Adipose tissue (tissue), 3 donors: ENCODE results near the gene OR1D5. TPM values are rescaled to one million over a fixed set of nuclear protein-coding genes. Genes with fewer than 3 reads are reported as not detected.
"Not testable (repeated sequence)": the region's sequence is repeated elsewhere in the genome, so short reads cannot be mapped to it uniquely, and the experiment has no call there.

Experiments used
- H3K27ac ChIP-seq: one replicate; pipeline ENCODE4 v1.5.1; 2013; ENCODE audit warnings: low read depth, low read length
- WGBS, 3 donors: extraction: QIAGEN DNeasy Blood & Tissue Kit; methylation state at CpG; one replicate each; pipeline ENCODE4 v1.1.7; 2013; 5-methylcytosine and 5-hydroxymethylcytosine counted together
- polyA plus RNA-seq, 3 donors: library from polyadenylated mRNA; stranded (reverse); fragments of 200-250 nt; gene quantifications; one replicate each; pipeline ENCODE4 v1.2.3, GENCODE V29; 2013
- donor health status: healthy with polysubstance abuse.
- donor health status: Bipolar disorder and iron deficiency.
- donor health status: healthy.

OR1D5 gene
- not detected for polyA plus RNA-seq

GRCh38 chr17:3063507-3063906 lies at the start of gene OR1D5:
Gene OR1D5, minus strand, starts transcription at chr17:3063607. Its CDS starts 0 bp downstream, at chr17:3063607.
- WGBS, 3 donors, result 62 to 87% (median 67%) methylated on average over 1 of the region's 2 CpGs

GRCh38 chr17:3104322-3104721 lies 40.9 kb upstream of the OR1D5 start, which contains the start of gene OR1D2:
Gene OR1D2, minus strand, starts transcription at chr17:3104422. Its CDS starts 11,426 bp downstream, at chr17:3092996.
- no peak within 1 kb of the TSS for H3K27ac ChIP-seq
- WGBS, 3 donors, result 57 to 70% (median 70%) methylated on average over 3 of the region's 3 CpGs

More at GRCh38 chr17:3063507-3063906, at the start of gene OR1D5:
- not testable (repeated sequence) for H3K27ac ChIP-seq

- 64 to 81% (median 79%) methylated on average over 4 of the region's 4 CpGs for WGBS, 3 donors
Measured at GRCh38 chr17:3073850-3074249, 10.4 kb upstream of the OR1D5 start.

GRCh38 chr17:3065192-3065591 lies 1.8 kb upstream of the OR1D5 start:
- H3K27ac ChIP-seq, result not testable (repeated sequence)
- WGBS, 3 donors, result no CpG with 5 or more reads among the region's 1 CpG

More at GRCh38 chr17:3073850-3074249, 10.4 kb upstream of the OR1D5 start:
- H3K27ac ChIP-seq, result not testable (repeated sequence)

- not testable (repeated sequence) for H3K27ac ChIP-seq
- 76 to 87% (median 86%) methylated on average over 8 of the region's 8 CpGs for WGBS, 3 donors
Measured at GRCh38 chr17:3062824-3063377, 506 bp downstream of the OR1D5 start.

- 85 to 100% (median 86%) methylated on average over 1 of the region's 2 CpGs for WGBS, 3 donors
- not testable (repeated sequence) for H3K27ac ChIP-seq
Measured at GRCh38 chr17:3054868-3055267, 8.5 kb downstream of the OR1D5 start.

- no peak overlapping the region for H3K27ac ChIP-seq
- WGBS, 3 donors, result 85 to 87% (median 86%) methylated on average over 8 of the region's 8 CpGs
Measured at GRCh38 chr17:3049705-3050295, 13.6 kb downstream of the OR1D5 start.

- no peak overlapping the region for H3K27ac ChIP-seq
- 0 to 1% (median 1%) methylated on average over 50 of the region's 50 CpGs for WGBS, 3 donors
Measured at GRCh38 chr17:3048727-3049471, 14.5 kb downstream of the OR1D5 start.

GRCh38 chr17:3046753-3047152 lies 16.7 kb downstream of the OR1D5 start:
- 81 to 89% (median 85%) methylated on average over 3 of the region's 3 CpGs for WGBS, 3 donors
- no peak overlapping the region for H3K27ac ChIP-seq

GRCh38 chr17:3043737-3044365 lies 19.6 kb downstream of the OR1D5 start:
- H3K27ac ChIP-seq, result no peak overlapping the region
- WGBS, 3 donors, result 64 to 65% (median 65%) methylated on average over 9 to 11 of the region's 11 CpGs

- H3K27ac ChIP-seq, result no peak overlapping the region
- WGBS, 3 donors, result 40 to 77% (median 75%) methylated on average over 5 of the region's 5 CpGs
Measured at GRCh38 chr17:3040882-3041281, 22.5 kb downstream of the OR1D5 start.

GRCh38 chr17:3039736-3040135 lies 23.7 kb downstream of the OR1D5 start:
- WGBS, 3 donors, result 24 to 48% (median 32%) methylated on average over 6 of the region's 6 CpGs
- H3K27ac ChIP-seq, result no peak overlapping the region

- 34 to 58% (median 55%) methylated on average over 5 of the region's 5 CpGs for WGBS, 3 donors
- H3K27ac ChIP-seq, result no peak overlapping the region
Measured at GRCh38 chr17:3038941-3039340, 24.5 kb downstream of the OR1D5 start.

GRCh38 chr17:3037259-3037658 lies 26.1 kb downstream of the OR1D5 start:
- no peak overlapping the region for H3K27ac ChIP-seq
- 57 to 79% (median 73%) methylated on average over 9 of the region's 9 CpGs for WGBS, 3 donors

- 85 to 87% (median 85%) methylated on average over 6 of the region's 6 CpGs for WGBS, 3 donors
- H3K27ac ChIP-seq, result no peak overlapping the region
Measured at GRCh38 chr17:3036800-3037199, 26.6 kb downstream of the OR1D5 start.

- 84 to 86% (median 85%) methylated on average over 7 of the region's 7 CpGs for WGBS, 3 donors
- H3K27ac ChIP-seq, result no peak overlapping the region
Measured at GRCh38 chr17:3035968-3036280, 27.5 kb downstream of the OR1D5 start.

- WGBS, 3 donors, result 77 to 82% (median 78%) methylated on average over 13 of the region's 13 CpGs
- H3K27ac ChIP-seq, result no peak overlapping the region
Measured at GRCh38 chr17:3035256-3035967, 28.0 kb downstream of the OR1D5 start.

- no peak overlapping the region for H3K27ac ChIP-seq
- 77 to 89% (median 82%) methylated on average over 9 of the region's 9 CpGs for WGBS, 3 donors
Measured at GRCh38 chr17:3034578-3034920, 28.9 kb downstream of the OR1D5 start.
